Stimulated activated naive CD4-positive, alpha-beta T cell treated with Interleukin-2 at 50 U/mL for 16 hours (primary cell): Measurements from ENCODE around the gene TMEM120B.
"Not testable (repeated sequence)": the region's sequence is repeated elsewhere in the genome, so short reads cannot be mapped to it uniquely, and the experiment has no call there.

Source experiments
- DNase-seq: peaks from one replicate; lab custom pipeline; 2025; lab: John Stamatoyannopoulos, UW

The TMEM120B gene

DNA sequence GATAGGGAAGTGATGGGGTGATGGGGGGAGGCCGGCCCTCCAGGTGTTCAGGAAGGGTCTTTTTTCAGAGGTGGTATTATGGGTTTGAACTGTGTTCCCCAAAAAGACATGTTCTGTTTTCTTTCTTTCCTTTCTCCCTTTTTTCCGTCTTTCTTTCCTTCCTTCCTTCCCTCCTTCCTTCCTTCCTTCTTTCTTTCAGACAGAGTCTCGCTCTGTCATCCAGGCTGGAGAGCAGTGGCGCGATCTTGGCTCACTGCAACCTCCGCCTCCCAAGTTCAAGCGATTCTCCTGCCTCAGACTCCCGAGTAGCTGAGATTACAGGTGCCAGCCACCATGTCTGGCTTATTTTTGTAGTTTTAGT is 3.5 kb upstream of the TMEM120B start:
- not testable (repeated sequence) for DNase-seq

DNA sequence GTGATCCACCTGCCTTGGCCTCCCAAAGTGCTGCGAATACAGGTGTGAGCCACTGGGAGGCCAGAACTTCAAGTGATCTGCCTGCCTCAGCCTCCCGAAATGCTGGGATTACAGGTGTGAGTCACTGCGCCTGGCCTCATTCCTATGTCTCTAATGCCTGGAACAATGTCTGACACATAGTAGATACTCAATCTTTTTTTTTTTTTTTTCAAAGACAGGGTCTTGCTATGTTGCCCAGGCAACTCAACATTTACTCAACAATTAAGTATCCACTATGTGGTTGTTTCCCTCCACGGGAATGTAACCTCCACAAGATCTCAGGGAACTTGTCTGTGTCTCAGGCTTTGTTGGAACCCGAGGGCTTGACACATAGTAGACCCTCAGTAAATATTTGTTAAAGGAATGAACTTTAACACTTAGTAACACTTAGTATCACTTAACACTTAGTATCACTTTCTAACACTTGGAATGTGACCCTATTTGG is 3.0 kb upstream of the TMEM120B start:
- DNase-seq, result no peak

- DNase-seq, result peak; percentile 6
Measured at GRCh38 chr12:121711361-121712189, 977 bp upstream of the TMEM120B start.

DNA sequence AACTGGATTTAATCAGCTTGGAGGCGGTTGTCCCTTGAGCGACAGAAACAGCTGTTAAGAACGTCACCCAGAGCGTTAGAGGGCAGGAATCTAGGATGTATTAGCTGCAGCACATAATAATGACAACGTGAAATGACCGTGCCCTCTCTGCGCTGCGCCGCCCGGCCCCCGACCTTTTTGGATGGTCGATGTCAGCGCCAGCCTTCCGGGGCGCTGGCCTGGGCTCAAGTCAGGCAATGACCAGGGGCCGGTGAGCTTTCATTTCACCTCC is 427 bp upstream of the TMEM120B start:
- DNase-seq, result no peak

DNA sequence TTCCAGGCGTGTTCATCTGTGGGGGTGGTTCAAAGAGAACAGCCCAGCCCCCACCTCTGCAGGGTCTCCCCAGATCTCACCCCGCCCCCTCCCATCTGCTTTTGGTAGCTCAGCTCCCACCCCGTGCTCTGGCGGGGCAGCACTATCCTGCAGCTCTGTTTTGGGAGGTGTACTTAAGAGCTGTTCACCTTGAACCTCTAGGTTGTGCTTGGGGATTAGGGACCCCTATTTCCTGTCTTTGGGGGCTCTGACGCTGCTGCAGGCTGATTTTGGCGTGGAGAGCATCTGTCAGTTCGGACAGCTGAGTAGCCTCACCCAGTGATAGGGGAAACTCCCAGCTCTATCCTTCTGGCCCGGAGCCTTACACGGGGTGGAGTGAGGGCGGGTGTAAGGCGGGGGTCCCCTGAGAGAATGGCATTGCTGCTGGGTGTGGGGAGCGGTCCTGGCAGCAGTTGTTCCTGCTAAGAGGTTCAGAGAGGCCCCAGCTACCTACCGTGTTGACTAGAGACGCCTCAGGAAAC is 765 bp downstream of the TMEM120B start:
- no peak for DNase-seq

DNA sequence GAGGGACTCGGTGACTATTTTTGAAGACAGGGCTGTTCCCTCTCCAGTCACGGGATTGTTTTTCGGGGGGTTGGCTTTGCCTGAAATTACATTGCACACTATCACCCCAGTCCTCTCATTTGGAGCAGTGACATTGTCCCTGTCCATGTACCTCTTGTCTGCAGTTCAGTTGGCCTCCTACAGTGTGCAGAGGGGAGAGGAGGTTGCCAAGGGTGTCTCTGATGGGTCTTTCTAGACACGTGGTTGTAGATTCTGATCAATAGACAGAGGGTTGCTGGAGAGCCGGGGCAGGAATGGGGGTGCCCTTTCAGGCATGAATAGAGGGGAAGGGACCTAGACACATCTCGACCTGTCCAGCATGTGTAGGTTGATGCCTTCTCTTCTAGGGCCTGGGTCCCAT is 1.2 kb downstream of the TMEM120B start:
- no peak for DNase-seq

DNA sequence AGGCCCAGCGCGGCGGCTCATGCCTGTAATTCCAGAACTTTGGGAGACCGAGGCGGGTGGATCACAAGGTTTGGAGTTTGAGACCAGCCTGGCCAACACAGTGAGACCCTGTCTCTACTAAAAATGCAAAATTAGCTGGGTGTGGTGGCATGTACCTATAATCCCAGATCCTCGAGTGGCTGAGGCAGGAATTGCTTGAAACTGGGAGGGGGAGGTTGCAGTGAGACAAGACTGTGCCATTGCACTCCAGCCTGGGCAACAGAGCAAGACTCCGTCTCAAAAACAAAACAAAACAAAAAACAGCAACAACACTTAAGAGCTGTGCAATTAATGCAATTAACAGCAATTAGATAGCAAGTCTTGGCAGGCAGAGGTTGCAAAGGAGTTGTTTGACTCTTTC is 2.5 kb downstream of the TMEM120B start:
- DNase-seq, result not testable (repeated sequence)

DNA sequence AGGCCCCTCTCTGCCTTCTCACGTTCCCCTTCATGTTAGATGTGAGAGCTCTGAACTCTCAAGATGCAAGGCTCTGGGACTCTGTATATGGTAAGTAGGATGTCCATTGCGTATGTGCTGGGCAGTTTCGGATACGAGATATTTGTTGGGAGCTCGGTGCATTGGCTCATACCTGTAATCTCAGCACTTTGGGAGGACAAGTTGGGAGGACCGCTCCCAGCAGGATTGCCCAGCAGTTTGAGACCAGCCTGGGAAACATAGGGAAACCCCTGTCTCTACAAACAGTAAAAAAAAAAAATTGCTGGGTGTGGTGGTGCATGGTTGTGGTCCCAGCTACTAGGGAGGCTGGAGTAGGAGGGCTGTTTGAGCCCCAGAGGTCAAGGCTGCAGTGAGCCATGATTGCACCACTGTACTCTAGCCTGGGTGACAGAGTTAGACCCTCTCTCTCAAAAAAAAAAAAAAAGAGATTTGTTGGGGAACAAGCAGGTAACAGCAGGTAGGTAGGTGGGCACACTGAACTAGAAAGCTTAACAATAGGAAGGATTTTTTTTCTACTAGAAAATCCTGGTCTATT is 3.4 kb downstream of the TMEM120B start:
- DNase-seq, result no peak

GRCh38 chr12:121717041-121717699 is 4.6 kb downstream of the TMEM120B start:
- DNase-seq, result no peak

GRCh38 chr12:121718653-121719239 is 6.2 kb downstream of the TMEM120B start:
- DNase-seq, result no peak

DNA sequence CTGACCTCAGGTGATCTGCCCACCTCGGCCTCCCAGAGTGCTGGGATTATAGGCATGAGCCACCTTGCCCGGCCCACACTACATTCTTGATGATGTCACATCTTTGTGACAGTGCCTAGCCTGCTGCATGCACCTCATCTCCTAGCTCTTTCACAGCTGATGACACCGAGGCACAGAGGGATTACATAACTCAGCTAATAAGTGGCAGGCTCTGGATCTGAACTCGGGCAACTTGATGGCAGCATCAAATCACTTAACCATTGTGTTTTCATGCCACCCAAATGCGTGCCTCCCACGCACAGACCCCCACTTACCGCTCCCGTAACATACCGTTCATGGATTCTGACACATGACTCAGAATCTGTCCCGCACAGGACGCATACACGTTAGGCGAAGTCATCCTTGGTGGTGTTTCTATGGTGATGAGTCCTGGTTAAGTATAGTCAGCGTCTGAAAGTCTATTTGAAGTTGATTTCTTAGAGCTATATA is 7.4 kb downstream of the TMEM120B start:
- no peak for DNase-seq

DNA sequence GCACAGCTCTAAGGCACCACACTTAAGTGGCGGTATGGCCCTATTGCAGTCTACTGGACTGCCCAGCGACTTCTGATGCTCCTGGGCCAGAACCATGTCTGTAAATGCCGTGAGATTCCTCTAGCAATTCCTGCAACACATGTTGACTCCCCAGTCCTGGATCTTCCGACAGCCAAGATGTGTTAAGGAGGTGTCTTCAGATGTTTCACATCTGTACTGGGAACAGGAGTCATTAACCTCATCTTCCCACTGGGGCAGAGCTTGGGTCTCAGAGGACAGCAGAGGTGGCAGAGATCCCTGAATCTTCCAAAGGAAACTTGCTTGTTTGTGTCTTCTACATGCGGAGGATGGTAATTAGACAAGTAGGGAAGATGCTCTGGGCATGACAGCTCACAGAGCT is 8.2 kb downstream of the TMEM120B start:
- DNase-seq, result no peak

DNA sequence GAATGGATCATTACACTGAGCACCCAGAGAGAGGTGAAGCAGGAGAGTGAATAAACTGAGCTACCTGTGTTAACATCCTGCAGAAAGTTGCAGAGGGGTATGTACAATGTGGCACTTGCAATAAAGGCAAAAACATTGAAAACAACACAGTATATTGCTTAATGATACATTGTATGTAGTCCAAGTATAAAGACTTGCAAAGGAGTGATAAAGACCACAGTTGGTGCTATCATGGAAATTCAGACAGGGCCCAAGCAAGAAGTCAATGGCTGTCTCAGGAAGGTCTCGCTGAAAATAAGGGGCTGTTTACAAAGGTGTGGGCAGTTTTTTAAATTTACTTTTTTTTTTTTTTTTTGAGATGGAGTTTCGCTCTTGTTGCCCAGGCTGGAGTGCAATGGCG is 10.0 kb downstream of the TMEM120B start:
- no peak for DNase-seq

- no peak for DNase-seq
Measured at GRCh38 chr12:121723200-121723599, 10.6 kb downstream of the TMEM120B start.

DNA sequence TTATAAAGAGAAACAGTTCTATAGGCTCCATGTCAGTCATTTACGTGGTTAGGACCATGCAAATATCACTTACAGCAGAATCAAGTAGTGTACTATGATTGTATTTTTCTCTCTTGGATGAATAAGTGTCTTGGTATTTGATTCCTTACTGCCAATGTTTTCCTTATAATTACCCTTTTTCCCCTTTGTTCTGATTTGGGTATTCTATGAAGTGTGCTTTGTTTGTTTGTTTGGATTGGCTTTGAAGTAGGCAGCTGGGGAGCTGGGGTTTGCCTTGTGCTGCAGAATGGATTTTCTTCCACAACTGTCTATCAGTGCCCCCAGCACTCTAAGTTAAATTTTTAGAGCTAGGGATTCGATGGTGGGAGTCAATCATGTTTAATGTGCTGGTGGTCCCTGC is 12.4 kb downstream of the TMEM120B start:
- DNase-seq, result no peak

- no peak for DNase-seq
Measured at GRCh38 chr12:121725423-121725822, 12.9 kb downstream of the TMEM120B start.

- DNase-seq, result no peak
Measured at GRCh38 chr12:121729021-121729420, 16.5 kb downstream of the TMEM120B start.

GRCh38 chr12:121731473-121731872 is 18.9 kb downstream of the TMEM120B start:
- DNase-seq, result no peak

- no peak for DNase-seq
Measured at GRCh38 chr12:121733849-121734248, 21.3 kb downstream of the TMEM120B start.

DNA sequence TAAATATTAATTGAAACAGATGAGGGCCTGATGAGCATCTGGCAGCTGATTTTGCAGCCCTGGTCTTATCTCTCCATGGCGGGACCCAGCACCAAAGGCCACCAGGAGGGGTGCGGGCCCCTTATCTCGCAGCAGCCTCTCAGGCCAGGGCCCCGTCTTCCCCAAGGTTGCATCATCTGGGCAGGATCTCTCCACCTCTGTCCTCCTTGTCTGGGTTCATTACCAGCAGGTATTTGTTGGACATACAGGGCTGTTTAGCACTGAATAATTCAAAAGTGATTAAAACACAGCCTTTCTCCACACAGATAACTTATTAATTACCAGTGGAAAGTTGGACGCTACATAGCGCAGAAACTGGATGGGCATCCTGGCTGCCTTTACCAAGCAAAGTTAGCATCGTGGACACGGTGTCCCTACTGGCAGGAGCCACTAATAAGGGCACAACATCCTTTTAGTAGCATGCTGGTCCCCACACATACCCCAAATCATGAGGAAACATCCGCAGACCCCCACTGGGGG is 25.8 kb downstream of the TMEM120B start:
- no peak for DNase-seq

DNA sequence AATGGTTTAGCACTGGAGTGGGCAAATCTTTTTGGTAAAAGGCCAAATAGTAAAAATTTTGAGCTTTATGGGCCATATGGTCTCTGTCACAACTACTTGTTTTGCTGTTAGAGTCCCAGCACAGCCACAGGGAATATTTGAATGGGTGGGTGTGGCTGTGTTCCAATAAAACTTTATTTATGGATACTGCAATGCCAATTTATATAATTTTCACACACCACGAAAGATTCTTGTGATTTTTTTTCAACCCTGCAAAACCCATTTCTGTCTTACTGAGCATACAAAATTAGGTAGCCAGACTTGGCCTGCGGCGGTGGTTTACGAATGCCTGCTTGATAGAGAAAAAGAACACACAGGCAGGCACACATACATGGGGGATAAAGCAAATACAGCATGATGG is 28.3 kb downstream of the TMEM120B start:
- DNase-seq, result no peak

DNA sequence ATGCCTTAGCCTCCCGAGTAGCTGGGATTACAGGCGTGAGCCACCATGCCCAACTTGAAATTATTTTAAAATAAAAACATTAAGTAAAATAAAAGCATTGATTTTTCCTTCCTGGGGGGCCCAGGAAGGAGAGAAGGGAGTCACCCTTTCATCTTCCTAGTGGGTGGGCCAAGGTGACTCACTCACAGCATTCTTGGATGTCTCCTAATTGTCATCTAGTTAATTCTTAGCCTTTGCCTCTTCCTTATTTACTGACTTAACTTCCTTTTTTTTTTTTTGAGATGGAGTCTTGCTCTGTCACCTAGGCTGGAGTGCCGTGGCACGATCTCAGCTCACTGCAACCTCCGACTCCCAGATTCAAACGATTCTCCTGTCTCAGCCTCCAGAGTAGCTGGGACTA is 29.2 kb downstream of the TMEM120B start:
- DNase-seq, result no peak
